ENCODE results near the gene SSBP2.
"Not testable (repeated sequence)": the region's sequence is repeated elsewhere in the genome, so short reads cannot be mapped to it uniquely, and the experiment has no call there.

Gene SSBP2

DNA sequence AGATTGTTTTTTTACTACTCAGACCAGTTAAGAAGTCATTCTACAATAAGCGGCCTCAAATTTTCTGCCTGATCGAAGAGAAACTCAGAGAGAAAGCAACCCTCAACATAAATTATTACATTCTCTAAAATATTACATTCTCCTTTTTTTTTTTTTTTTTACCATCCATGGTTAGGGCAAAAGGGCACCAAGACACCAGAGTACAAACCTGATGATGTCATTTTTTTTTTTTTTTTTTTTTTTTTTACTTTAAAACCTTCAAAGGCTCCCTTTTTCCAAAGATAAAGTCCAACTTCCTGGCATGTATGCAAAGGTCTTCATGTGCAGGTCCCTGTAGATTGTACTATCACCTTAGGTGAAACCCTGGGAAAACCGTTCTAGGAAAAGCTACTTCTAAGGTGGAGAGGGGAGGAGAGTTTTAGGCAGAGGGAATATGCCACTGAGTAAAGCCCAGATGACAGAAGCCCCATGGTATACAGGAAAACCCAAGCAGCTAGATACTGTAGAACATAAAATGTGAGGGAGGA is 104.4 kb downstream of the SSBP2 start:
- no peak for DNase-seq

DNA sequence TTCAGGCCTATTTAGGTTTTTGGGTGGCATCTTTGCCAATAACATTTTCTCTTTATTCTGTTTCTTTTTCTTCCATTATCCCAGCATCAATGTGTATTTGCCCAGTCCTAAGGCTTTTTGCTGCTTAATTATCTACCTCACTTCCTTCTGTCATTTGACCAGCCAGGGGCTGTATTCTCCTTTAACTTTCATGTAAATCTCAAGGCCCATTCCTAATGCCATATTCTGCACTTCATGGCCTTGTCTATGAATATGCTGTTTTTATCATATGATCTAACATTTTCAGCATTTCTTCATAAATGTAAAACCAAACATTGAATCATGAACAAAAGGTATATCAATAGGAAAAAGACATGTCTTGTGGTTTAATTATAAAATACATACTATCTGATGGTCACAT is 108.7 kb downstream of the SSBP2 start:
- no peak for DNase-seq

DNA sequence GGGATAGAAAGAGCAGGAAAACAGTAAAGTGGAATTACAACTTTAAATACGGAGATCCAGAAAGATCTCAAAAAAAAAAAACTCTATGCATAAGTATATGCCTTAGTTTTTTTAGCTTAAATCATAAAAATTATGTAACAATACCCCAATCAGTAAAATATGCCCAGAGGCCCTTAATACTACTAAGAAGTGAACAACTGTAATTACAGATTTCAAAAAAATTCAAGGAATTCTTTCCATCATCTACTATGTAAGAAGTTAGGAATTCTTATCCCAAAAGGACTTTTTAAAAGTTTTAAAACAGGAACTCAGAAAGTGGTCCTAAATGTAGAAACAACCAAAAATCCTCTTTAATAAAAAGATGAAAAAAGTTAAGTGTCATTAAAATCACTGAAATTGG is 111.3 kb downstream of the SSBP2 start:
- no peak for DNase-seq

DNA sequence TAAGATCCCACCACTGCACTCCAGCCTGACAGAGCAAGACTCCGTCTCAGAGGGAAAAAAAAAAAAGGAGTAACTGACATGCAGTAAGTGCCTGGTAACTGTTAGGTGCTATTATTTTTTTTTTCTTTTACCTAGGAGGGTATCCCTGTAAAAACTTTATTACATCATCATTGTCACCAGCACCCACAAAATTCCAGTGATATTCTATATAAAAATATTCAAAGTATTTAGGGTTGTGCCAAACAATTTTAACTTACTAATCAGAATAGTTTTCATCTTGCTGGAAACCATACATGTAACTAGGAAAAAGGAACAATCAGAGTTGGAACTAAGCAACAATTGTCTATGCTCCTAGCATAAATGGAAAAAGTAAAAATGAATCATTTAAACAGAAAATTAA is 112.4 kb downstream of the SSBP2 start:
- no peak for DNase-seq

DNA sequence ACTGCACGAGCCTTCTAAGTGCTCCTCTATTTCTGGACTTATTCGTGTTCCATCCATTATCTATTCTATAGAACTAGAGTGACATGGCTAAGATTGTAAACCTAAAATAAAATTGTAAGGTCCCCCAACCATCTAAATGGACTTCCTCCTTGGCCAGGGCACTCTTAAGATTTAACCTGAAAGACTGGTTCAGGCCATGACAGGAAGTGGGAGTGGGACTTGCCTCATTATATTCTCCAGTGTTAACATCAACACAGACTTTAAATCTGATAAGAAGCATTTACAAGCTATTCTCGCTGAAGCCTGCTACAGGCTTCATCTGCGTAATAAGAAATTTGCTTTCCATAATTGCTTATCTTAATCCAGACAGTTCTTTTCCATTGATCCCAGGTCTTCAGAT is 117.0 kb downstream of the SSBP2 start:
- no peak for DNase-seq

DNA sequence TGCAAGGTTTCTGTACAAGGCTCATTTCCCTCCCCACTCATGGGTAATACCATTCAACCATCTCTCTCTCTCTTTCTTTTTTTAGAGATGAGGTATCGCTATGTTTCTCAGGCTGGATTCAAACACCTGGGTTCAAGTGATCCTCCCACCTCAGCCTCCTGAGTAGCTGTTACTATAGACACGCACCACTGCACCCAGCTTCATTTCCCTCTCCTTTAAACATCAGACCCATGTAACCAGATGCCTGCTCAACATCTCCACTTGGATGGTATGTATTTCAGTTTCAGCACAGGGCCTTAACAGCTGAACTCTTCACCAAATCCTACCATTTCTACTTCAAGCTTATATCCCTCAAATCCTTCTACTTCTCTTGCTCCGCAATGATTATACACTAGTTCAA is 117.4 kb downstream of the SSBP2 start:
- DNase-seq, result no peak

DNA sequence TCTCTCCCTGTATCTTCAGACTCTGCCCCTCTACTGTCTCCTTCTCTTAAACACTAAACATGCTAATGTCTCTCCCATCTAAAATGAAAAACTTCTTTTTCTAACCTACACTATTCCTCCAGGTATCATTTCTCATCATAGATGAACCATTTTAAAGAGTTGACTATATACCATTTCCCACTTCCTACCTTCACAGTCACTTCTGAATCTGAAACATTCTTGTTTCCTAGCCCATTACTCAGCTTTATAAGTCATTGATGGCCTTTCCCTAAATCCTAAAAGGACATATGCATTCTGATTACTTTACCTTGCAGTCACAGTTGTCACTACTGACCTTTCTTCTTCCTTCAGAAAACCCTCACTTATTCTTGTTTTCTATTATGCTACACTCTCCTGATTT is 118.2 kb downstream of the SSBP2 start:
- no peak for DNase-seq

DNA sequence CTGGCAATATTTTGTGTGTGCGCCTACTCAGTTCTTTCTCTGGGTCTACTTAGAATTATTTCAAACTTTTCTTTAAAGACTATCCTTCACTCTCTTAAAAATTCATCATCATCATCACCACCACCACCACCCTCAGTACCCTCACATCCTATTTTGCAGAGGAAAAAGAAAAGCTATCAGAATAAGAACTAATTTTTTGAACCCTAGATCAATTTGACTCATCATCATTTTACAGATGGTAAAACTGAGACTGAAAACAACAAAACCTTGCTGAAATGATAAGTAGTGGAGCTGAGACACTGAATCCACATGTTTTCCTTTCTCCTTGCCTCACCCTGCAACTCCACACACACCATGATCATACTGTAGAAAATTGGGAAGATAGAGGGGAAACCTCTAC is 119.3 kb downstream of the SSBP2 start:
- no peak for DNase-seq

DNA sequence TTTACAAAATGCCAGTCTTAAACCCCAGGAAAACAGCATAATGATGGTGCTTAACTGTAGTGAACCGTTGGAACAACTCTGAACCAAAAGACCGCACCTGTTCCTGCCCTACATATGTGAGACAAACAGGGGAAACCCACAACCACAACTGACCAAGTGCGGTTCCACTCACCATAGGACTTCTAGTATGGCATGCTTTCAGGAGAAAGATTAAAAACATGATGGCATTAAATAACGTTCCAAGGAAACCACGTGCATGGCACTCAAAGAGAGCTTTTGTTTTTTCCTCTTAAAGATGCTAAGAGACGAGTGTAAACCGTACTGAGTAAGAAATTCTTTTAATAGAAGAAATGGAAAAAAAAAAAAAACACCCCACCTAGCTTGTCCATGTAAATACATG is 119.8 kb downstream of the SSBP2 start:
- DNase-seq, result no peak

DNA sequence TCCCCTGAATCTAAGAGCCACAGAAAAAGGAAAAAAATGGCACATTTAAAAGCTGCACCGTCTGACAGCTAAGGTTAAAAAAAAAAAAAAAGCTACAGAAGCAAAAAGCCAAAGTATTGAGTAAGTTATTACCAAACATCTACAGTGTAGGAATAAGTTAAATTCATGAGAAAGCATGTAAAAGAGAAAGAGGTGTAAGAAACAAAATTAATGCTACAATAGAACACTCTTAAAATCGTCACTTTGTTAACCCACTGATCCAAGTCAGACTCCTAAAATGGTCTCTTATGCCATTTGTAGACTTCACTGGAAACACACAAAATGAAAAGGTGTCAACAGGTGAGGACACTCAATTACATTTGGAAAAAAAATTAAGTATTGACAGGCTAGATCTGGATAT is 120.2 kb downstream of the SSBP2 start:
- no peak for DNase-seq

DNA sequence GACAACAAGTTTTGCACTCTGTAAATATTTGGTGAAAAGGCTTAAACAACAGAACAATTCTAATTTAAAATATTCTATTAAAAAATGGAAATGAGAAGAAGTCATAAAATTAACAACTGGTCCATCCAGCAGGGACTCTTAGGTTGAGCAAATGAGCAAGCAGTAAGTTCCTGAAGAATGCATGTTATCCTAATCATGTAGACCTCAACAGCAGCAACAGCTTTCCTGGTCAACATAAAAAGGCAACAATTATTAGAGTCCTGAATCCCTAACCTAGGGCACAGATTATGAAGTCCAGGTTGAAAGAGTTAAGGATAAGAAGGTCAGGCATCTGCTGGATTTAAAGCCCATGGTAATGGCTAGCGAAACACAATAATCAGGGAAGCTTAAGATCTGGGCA is 120.9 kb downstream of the SSBP2 start:
- no peak for DNase-seq

DNA sequence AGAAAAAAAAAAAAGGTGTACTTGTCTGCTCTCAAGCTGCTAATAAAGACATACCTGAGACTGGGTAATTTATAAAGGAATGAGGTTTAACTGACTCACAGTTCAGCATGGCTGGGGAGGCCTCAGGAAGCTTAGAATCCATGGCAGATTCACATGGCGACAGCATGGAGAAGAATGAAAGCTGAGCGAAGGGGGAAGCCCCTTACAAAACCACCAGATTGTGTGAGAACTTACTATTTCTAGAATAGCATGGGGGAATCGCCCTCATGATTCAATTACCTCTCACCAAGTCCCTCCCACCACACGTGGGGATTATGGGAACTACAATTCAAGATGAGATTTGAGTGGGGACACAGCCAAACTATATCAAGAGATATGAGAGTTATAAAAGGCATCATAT is 122.8 kb downstream of the SSBP2 start:
- not testable (repeated sequence) for DNase-seq

DNA sequence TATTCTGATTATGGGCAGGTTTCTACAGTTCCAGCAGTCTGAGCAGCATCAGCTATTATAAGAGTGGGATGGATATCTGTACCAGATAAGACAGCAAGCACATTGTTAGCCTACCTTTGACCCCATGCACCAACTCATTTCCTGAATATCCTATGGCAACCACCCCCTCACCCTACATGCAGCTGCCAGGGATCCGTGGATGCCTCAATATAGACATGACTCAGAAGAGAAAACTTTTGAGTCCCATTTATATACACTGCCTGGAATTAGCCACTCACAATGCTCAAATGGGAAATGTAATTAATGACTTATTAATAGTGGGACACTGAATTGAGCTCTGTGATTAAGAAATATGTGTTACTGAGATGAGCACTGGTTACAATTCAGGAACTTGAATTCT is 124.4 kb downstream of the SSBP2 start:
- no peak for DNase-seq

DNA sequence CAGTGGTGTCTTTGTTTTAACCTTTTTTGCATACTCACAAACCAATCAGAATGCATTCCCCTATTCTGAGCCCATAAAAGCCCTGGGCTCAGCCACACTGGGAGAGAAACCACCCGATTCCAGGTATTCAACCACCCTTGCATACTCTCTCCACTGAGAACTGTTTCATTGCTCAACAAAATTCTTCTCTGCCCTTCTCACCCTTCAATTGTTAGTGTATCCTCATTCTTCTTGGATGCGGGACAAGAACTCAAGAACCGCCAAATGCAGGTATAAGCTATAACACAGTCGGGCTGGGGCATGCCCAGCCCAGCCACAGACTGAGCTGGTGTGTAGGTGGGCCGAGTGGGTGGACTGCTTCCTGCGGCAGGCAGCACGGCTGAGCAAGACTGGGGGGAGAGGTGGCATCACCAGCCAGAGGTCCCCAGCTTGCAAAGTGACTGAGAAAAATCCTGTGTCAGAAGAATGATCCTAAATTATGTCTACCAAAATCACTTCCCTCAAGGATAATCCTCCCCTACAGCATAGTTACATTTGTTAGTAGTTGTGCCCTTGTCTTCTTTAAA is 141.0 kb downstream of the SSBP2 start:
- no peak for DNase-seq

DNA sequence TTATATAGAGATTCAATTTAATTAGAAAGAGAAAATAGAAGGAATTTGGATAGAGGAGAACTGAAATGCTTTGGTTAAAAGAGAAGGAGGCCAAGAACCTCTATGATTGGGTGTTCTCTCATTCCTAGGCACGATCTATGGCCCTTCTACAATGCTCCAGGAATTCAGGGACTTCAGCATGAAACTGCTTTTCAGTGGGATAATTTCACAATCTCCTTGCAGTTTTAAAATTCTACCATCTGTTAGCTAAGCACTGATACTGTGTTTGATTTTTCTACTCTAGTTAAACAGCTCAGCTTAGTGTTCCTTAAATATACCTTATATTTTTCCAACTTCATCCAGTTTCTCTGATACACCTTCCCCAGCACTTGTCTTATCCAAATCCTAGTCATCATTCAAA is 141.9 kb downstream of the SSBP2 start:
- DNase-seq, result no peak

DNA sequence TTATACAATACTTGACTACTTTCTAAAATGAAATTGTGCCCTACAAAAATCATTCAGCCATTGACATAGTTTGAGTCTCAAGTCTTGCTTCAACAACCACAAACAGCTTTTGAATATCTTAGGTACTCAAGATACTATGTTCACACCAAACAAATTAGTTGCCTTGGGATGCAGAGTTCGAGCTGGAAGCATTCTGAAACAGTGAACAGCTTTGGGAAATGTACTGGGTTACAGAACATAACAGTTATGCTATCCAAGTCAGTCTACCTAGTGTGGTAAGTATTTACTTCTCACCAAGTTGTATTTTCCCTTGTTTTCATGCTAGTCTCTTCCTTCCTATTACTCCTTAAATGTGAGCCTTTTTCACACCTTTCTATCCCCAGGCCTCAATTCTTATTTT is 143.2 kb downstream of the SSBP2 start:
- DNase-seq, result no peak

DNA sequence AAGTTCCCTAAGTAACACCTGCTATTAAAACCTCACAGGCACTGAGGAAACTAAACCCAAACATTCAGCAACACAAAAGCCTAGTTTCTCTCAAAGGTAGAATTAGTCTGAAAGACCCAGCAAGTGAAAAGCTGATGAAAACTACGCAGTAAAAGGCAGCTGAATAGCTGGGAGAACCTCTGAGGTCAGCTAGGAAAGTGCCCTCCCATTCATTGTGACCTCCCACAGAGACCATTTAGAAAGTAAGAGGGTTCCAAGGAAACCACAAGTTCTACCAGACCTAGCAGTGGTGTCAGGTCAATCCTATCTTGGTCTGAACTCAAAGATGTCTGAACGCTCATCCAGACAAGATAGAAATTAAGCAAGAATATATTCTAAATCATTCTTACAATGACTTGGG is 144.7 kb downstream of the SSBP2 start:
- DNase-seq, result no peak

DNA sequence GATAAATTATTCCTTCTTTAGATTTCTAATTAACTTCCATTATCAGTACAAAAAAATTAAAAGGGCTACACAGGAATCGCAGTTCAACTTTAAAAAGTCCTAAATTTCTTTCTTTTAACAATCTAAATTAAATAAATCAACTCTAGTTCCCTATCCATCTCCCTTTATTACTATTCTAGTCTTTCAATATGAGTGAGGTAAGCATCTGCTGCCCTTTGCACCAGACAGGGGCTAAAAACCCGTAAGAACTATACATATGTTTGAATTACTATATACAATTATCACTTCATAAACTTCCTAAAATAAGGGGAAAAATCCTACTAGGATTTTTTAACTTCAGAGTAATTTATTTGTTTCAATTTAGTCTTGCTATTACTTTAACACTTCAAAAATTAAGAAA is 145.6 kb downstream of the SSBP2 start:
- no peak for DNase-seq

DNA sequence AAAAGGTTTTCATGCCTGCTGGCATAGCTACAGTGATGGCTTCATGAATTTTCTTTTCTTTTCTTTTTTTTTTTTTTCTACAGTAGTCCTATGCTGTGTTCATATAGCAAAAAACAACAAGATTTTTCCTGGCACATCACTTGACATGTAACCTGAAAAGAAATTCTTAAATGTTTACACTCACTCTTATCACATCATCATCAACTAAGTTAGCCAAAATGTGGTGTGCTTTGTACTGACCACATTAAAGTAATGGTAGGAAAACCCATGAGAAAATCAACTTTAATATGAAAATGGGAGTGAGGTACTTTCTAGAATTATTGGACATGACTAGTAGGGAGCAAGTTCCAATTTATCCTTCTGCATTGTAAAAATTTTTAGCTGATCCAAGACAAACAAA is 146.7 kb downstream of the SSBP2 start:
- DNase-seq, result no peak

DNA sequence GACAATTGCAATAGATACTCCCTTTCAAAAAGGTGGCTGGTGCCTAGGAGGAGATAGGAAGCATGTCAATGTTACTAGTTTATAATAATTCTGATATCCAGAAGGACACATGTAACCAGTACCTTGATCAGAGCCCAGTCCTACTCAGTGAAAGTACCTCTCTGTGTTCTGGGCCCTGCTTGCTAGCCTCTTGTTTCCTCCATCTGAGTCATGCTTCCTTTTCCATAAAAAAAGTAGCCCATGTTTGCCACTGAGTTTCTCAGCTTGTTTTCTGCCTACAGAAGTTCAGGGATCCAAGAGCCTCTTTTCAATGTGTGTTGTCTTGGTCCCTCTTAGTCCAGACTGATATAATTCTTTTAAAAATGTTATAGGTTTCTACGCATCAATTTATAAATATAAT is 149.0 kb downstream of the SSBP2 start:
- no peak for DNase-seq

DNA sequence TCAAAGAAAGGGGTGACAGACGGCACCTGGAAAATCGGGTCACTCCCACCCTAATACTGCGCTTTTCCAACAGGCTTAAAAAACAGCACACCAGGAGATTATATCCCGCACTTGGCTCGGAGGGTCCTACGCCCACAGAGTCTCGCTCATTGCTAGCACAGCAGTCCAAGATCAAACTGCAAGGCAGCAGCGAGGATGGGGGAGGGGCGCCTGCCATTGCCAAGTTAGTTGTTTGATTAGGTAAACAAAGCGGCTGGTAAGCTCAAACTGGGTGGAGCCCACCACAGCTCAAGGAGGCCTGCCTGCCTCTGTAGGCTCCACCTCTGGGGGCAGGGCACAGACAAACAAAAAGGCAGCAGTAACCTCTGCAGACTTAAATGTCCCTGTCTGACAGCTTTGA is 158.8 kb downstream of the SSBP2 start:
- DNase-seq, result not testable (repeated sequence)

DNA sequence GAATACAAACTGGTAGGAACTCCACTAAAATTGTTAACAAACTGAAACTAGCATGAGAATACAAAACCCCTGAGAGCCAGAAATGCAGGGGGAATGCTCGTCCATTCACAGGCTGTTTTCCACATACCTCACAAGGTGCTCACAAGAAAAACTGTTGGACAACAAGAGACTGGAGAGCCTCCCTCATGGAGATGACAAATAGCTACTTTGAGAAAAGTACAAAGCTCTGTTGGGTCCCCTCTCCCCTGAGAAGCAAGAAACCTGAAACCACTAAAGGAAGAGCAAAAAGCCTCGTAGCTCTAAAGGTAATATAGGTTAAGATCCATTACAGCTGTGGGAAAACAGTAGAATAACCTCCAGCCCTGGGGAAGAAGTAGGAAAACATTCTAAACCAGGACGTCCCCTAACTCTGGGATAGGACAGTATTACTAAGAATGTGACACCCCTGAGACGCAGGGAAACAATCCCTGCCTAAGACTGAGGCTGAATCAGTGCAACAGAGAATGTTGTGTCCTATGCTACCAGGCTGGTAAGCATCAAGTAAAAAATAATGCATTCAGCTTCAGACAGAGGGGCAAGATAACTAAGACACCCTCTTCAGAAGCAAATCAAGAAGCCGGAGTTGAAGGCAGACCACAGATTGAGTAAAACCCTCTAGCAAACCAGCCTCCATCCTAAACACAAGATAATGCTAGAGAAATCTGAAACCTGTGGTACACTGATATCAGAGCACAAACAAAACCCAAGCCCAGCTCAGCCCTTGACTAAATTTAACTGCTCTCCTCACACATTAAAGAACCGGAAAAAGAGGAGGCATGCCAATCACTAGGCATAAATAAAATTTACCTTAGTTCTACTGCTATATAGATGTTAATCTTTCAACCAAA is 160.2 kb downstream of the SSBP2 start:
- no peak for DNase-seq

DNA sequence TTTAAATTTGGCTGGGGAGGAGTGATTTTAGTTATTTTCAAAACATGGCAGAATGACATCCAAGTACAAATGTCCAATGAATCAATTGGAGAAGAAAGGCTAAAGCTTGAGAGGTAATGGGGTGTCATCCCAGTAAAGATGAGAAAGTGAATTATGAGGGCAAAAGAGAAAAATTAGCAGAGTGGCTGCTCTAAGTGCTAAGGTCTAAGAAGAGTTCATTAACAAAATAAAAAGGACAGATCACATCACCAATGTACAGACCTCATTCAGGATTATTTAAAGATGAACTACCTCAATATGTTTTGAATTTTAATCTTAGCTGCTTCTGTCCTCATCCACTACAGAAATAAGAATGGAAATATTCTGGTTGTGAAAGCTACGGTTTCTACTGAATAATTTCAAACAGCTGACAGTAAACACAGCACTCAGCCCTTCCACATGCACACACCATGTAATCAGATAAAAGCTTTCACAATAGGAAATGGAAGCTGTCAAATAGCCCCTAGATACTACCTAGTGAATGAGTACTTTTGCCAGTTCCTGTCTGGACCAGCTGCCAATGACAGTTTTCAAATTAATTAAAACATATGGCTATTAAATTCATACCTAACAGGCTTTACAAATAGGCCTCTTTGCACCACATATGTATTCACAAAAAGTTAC is 171.5 kb downstream of the SSBP2 start:
- DNase-seq, result no peak

DNA sequence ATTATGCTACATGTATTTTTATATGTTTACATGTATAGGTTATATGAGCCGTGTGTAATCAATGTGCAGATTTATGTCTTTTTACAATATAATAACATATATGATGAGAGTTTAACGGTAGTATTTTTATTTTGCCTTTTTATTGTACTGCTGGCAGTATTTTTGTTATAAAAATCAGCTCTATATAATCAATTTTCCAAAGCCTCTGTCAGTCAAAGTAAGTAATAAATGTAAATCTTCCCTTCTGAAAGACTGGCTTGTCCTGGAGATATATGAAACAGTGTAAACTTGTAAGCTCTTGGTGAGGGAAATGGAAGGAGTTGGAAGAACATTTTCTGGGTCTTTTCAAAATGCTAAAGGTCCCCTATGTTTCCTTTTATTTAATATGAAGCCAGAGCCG is 173.8 kb downstream of the SSBP2 start:
- no peak for DNase-seq

All from activated CD4-positive, CD25-positive, alpha-beta regulatory T cell treated with anti-CD3 and anti-CD28 coated beads, Interleukin-2, amount 50 U/mL, for 72 hours (primary cell).